Epithelial cell of proximal tubule (primary cell): Measurements from ENCODE around the gene CCDC127. TPM values are rescaled to one million over a fixed set of nuclear protein-coding genes. Genes with fewer than 3 reads are reported as not detected.

Source experiments
- DNase-seq: peaks from one replicate; pipeline ENCODE4 v3.0.0-alpha.2; 2011; ENCODE audit warnings: low read depth
- H3K4me3 ChIP-seq: 2 replicates; pipeline ENCODE4 v1.5.1; 2011; ENCODE audit warnings: low read depth, mild to moderate bottlenecking, low read length
- total RNA-seq: library from RNA; depleted of rRNA; stranded (reverse); fragments of >200 nt; gene quantifications from 2 replicates; pipeline ENCODE4 v1.2.3, GENCODE V29; 2015
- TF ChIP-seq, protein P1 (sequence below): conservative IDR thresholded peaks from 2 replicates; pipeline ENCODE4 v1.5.1; 2012; ENCODE audit warnings: low read depth, mild to moderate bottlenecking, low read length

The CCDC127 gene
- total RNA-seq, 1 donor from 2014 or later: 4.5 TPM

DNA sequence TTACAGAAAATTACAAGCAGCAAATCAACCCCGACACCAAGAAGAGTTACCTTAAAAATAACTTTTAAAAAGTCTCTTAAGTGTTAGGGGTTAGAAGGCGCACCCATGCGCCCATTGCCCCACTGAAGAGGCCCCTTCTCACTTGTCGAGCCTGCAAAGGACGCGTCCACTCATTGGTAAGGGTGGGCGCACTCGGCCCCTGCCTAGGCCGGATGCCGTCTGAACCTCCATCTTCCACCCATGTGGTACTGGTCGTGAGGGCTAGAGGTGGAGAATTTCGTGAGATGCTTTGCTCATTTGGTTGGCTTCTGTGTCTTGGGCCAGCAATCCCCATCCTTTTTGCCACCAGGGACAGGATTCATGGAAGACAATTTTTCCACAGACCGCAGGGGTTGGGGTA lies 54.1 kb downstream of the CCDC127 start:
- H3K4me3 ChIP-seq: no peak overlapping the region
- no peak for DNase-seq
- TF ChIP-seq, protein P1, sequence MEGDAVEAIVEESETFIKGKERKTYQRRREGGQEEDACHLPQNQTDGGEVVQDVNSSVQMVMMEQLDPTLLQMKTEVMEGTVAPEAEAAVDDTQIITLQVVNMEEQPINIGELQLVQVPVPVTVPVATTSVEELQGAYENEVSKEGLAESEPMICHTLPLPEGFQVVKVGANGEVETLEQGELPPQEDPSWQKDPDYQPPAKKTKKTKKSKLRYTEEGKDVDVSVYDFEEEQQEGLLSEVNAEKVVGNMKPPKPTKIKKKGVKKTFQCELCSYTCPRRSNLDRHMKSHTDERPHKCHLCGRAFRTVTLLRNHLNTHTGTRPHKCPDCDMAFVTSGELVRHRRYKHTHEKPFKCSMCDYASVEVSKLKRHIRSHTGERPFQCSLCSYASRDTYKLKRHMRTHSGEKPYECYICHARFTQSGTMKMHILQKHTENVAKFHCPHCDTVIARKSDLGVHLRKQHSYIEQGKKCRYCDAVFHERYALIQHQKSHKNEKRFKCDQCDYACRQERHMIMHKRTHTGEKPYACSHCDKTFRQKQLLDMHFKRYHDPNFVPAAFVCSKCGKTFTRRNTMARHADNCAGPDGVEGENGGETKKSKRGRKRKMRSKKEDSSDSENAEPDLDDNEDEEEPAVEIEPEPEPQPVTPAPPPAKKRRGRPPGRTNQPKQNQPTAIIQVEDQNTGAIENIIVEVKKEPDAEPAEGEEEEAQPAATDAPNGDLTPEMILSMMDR: no peak

DNA sequence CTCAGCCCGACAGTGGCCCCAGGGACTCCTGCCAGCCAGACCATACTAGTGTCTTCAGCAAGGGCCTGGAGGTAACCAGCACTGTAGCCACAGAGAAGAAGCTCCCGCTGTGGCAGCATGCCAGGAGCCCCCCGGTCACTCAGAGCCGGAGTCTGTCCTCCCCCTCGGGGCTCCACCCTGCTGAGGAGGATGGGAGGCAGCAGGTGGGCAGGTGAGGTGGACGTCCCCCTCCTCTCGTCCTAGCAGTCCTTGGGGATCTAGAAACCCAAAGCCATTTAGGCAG lies 54.7 kb downstream of the CCDC127 start:
- H3K4me3 ChIP-seq: no peak overlapping the region
- no peak for DNase-seq
- TF ChIP-seq, protein P1: no peak

DNA sequence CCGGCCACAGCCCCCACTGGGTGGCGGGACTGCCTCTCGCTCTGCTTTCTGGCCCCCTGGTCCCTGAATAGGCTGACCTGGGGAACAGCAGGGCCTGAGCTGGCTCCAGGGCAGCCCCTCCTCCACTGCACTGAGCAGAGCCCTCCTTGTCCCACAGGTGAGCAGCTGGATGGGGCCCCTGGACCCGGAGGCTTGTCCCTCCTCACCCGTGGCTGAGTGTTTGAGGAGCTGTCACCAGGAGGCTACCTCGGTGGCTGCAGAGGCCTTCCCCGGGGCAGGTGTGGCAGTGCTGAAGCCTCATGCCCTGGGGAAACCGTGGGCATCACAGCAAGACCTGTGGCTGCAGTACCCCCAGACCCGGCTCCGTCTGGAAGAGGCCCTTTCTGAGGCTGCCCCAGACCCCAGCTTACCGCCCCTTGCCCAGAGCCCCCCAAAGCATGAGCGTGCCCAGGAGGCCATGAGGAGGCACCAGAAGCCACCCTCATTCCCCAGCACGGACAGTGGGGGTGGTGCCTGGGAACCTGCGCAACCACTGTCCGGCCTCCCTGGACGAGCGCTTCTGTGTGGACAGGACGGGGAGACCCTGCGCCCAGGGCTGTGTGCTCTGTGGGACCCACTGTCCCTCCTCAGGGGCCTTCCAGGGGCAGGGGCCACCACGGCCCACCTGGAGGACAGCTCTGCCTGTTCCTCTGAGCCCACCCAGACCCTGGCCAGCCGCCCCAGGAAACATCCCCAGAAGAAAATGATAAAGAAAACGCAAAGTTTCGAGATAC lies 55.2 kb downstream of the CCDC127 start:
- no peak overlapping the region for H3K4me3 ChIP-seq
- DNase-seq: no peak
- TF ChIP-seq, protein P1: no peak

DNA sequence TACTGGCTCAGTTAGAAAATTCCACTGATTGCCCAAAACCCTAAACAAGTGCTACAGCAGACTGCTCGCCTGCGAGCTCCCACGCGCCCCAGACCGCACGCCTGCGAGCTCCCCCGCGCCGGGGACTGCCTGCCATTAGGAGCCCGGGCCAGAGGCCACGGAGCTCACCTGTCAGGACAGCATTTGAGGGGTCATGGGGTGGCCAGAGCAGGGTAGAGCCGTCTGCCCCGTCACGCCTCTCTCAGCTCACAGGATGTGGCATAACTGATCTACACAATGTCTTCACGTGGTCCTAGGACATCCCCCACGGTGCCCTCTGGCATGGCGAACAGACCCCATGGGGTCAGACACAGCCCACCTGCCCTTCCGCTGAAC lies 55.8 kb downstream of the CCDC127 start:
- TF ChIP-seq, protein P1: no peak
- no peak overlapping the region for H3K4me3 ChIP-seq
- no peak for DNase-seq

DNA sequence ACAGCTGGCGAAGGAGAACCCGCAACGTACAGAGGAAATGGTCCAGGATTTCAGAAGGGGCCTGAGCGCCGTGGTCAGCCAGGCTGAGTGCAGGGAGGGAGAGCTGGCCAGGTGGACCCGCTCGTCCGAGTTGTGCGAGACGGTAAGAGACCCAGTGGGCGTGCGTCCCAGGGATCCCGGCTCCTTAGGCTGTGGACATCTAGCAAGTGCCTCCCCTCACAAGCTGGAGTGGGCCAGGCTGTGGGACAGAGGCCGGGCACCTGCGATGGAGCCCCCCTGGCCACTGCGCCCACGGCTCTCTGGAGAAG lies 56.2 kb downstream of the CCDC127 start:
- TF ChIP-seq, protein P1: no peak
- DNase-seq: no peak
- H3K4me3 ChIP-seq: no peak overlapping the region

DNA sequence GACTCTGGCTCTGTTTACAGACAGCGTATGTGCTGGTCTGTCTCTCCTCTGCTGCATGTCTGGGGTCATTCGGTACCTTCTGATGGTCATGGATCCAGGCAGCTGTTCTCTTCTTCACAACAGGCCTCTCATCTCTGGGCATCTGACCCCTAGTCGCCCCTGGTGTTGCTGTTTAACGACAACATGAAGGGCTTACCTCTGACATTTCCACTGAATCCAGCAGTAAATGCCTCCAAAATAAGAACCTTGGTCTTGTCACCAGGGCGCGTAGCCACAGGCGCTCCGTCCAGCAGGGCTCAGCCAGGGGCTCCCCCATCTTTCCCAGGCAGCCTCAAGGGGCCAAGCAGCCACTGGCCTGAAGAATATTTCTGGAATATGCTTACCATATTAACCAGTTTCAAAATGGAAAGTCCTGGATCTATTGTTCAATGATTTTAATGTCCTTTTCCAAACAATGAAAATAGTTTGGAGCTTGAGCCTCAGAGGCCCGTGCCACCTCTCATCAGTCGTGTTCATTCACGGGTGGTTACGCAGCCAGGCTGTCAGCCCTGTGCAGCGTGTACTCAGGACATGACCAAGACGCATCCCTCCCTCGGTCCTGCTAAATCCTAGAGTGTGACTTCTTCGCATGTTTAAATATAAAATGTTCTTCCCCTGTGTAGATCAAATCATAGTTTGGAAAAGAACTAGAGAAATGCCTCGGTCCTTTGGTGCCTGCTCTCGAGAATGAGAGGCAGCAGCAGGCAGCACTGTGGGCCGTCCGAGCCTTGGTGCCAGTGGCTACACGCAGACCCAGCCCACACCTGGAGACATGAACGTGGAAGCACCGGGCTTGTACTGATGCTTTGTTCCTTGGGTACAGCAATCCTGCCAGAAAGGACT lies 56.8 kb downstream of the CCDC127 start:
- DNase-seq: no peak
- no peak overlapping the region for H3K4me3 ChIP-seq
- TF ChIP-seq, protein P1: no peak

DNA sequence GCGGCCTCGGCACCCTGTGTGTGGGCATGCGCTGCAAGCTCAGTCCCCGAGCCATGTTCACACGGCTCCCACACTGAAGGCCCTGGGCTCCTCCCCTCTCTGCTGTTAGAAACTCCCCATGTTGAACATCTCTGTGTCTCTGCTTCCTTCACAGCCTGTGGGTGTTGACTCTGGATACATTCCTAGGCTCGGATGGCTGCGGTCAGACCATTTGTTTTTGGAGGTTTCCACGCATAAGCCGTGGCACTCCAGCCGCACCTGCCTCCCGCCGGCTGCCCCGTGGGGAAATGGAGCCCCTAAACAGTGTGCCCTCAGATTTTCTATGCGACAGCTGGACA lies 57.8 kb downstream of the CCDC127 start:
- TF ChIP-seq, protein P1: no peak
- DNase-seq: no peak
- no peak overlapping the region for H3K4me3 ChIP-seq
